NCI-H2196 treated with DMSO at 0.1 percent for 48 hours (cell line): Measurements from ENCODE around the gene SYT17.
A peak's percentile ranks its signal among the peaks of the same experiment; 100 is the strongest.

Source experiments
- DNase-seq: peaks from one replicate; lab custom pipeline; 2025; ENCODE audit not compliant: unreplicated experiment; lab: John Stamatoyannopoulos, UW

The SYT17 gene, protein sequence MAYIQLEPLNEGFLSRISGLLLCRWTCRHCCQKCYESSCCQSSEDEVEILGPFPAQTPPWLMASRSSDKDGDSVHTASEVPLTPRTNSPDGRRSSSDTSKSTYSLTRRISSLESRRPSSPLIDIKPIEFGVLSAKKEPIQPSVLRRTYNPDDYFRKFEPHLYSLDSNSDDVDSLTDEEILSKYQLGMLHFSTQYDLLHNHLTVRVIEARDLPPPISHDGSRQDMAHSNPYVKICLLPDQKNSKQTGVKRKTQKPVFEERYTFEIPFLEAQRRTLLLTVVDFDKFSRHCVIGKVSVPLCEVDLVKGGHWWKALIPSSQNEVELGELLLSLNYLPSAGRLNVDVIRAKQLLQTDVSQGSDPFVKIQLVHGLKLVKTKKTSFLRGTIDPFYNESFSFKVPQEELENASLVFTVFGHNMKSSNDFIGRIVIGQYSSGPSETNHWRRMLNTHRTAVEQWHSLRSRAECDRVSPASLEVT

DNA sequence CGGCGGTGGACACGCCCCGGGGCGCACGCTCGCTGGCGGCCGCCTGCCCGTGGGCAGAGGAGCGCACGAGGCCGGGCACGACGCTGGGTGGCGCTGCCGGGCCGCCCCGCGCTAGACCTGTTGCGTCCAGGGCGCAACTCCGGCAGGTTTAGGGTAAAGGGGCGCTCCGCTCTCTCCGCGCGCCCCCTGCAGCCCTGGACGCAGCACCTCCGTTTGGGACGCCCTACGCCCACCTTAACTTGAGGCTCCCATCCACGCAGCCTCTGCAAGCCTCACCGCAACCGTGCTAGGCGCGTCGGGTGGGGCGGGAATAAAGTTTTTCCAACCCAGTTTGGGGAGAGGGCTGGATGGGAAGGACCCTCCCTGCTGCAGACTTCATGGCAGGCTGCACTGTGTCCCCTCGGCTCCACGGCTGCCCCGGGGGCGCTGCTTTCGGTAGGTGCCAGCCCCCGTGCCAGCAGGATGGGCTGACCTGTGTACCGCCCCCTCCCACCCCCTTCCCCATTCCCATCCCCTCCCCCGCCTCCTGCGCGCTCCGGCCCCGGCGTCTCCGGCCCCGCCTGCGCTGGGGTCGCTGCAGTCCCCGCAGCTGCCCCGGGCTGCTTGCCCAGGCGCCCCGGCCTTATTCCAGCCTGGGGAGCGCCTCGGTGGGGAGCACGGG lies at the start of gene SYT17:
TSS of gene SYT17 (plus strand) at position 531 of the 661 bp plus-strand sequence. CDS start 407 bp downstream, outside the sequence.
- DNase-seq, result peak; percentile 67

DNA sequence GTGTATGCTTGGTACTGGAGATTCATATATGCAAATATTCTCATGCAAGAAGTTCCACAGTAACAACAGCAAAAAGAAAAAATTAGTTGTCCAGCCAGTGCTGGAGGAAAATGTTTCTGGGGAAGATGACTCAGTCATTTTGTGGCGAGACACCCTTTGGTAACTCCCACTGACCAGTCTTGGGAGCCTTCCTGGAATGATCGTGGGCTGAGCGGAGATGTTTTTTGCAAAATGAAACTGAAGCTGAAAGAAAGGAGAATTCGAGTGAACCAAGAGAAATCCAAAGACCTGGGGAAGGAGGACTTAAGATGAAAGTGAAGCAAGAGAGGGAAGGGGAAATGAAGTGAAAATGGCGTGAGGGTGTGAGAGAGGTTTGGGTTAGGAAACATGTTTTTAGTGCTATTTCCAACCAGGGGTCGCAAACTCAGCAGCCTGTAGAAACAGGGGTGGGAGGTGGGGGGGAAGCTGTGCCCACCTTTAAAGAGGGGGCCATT lies 49.1 kb upstream of the SYT17 start:
- DNase-seq, result no peak

DNA sequence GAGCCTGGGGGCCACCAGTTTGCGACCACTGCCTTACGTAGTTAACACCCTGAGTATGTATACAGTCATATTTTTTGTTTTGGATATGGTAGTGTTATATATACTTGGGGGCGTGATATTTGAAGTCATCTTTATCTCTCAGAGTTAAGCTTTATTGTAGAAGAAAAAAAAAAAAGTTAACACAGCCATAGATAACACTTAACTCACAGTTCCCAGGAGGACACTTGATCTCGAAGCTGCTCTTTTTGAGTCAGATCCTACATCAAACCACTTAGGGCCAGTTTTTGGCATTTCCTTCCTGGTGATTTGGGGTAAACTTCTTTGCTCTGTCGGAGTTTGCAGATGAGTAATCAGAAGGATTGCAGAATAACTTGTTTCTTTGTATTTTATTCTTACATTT lies 48.5 kb upstream of the SYT17 start:
- no peak for DNase-seq

DNA sequence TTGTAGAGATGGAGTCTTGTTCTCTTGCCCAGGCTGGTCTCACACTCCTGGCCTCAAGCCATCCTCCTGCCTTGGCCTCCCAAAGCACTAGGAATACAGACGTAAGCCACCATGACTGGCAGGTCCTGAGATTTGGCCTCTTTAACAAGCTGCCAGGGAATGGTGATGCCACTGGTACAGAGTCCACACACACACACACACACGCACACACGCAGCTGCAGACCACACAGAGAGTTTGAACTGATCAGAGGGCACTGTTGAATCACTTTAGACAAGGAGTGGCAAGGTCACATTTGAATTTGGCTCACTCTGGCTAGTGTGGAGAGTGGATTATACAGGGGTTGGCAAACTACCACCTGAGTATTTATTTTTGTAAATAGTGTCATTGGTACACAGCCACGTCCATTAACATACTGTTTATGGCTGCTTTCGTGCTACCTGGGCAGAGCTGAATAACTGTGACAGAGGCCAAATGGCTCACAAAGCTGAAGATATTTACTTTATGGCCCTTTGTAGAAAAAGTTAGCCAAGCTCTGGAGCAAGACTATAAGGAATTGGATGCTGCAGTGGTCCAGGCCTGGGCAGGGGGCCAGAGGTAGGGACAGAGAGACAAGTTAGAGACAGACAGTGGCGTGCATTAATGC lies 44.4 kb upstream of the SYT17 start:
- no peak for DNase-seq

DNA sequence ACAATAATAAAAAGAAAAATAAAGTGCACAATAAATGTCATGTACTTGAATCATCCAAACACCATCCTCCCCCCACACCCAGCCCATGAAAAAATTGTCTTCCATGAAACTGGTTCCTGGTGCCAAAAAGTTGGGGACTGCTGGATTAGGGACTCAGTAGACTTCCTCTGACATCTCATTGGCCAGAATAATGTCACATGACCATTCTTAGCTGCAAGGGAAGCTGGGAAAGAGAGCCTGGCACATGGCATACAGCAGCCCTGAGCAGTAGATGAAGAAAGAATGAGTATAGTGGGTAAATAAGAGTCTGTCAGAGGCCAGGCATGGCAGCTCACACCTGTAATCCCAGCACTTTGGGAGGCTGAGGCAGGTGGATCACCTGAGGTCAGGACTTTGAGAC lies 41.7 kb upstream of the SYT17 start:
- DNase-seq, result no peak

DNA sequence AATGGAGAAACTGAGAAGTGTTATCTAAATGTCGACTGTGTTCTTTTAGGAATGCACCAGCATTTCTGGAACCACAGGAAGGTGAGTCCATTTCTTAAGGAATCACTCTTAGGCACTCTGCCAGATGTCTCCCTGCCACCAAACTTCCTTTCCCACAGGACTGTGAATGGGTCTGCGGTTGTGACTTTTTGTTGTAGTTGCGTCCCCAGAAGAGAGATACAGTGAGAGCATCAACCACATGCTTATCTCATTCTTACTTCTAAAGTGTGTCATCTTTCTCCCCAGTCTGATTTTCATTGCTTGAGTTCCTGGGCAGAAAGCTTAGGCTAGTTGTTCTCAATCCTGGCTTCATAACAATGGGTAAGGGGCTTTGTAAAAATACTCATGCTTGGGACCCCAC lies 40.8 kb upstream of the SYT17 start:
- no peak for DNase-seq

DNA sequence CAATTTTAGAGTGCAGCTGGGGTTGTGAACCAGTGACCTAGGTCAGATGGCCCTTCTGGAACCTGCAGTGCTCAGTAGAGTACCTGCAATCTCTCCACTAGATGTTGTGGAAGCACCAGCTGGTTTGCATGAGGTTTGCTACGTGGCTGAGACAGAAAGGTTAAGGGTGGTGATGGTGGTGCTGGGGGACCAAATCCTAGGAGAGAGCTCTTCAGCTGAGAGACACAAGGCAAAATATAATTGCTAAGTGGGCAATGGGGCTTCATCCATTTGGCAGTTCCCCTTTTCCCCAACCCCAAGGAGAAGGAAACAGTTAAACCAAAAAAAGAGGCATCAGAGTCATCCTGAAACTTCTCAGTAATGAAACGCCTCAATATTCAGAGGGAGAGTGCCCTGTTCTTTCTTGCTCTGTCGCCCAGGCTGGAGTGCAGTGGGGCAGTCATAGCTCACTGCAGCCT lies 40.3 kb upstream of the SYT17 start:
- DNase-seq, result no peak

DNA sequence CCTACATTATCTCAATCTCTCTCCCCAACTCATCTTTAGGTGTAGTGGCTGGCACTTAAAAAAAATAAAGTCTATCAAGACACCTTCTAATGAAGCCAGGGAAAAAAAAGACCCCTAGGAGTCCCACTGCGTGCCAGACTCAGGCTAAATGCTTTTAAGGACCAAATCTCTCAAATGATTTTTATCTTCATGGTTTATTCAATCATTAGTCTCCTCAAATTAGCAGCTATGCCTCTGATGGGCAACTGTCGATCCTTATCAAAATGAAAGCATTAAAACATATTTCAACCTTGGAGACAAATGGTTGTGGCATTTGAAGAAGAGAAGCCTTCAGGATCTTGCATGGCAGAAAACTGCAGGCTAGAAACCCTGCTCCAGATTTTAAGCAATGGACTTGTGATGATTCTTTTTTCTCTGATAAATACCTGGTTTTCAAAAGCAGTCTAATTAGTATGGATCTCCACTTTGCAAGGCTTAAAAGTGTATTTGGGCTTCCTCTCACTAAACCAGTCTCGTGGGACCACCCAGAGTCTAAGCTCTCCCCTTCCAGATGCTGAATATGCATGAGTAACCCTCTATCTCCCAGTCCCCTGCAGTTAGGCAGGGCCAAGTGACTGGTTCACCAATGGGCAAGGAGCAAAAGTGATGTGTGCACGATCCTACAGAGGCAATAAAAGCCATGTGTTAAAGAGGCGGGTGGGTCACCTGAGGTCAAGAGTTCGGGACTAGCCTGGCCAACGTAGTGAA lies 39.4 kb upstream of the SYT17 start:
- DNase-seq, result no peak

DNA sequence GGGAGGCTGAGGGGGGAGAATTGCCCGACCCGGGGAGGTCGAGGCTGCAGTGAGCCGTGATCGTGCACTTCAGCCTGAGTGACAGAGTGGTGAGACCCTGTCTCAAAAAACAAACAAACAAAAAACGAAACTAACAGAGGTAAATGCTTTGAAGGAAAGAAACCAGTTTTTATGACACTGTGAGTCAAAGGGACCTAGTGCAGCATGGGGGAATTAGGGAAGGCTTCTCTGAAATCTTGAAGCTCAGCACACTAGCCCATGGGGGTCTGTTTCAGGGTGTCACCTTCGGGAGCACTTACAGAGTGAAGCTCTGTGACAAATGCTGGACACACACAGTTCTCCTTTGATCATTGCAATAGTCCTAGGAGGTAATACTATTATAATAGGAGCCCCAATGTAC lies 37.7 kb upstream of the SYT17 start:
- no peak for DNase-seq

DNA sequence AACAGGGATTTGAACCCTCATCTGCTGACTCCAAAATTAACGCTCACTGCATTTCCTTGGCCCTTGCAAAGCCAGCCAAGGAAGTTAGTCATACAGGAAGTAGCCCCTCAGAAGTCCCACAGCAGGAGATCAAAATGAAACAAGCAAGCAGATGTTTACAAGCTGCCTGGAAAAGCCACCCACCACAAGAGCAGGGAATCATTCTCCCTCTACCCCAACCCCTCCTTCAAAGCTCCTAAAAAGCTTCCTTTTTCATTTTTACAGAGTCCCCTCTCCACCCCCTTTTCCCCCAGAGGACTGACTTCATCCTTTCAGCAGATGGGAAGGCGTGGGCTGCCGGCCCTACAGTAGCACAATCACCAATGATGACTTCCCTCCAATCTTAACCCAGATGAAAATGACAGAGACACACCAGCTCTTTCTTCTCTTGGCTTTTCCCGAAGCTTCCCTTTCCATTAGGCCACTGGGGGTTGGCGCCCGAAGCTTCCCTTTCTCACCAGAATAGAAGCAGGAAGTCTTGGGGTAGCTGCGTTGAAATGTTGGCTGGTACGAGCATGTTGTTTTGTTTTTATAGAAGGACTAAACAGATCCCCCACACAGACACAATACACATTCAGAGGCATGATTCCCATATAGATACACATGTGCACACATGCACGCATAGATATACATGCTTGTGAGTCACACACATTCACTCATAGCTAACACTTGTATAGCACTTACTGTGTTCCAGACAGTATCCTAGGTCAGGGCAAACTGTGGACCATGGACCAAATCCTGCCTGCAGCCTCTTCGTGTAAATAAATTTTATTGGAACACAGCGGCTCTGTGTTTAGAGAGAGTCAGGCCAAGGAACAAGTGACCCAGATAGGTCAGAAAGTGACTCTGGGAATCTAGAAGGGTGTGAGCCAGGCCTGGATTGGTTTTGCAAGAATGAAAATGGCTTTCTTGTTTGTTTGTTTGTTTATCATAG lies 36.9 kb upstream of the SYT17 start:
- DNase-seq, result no peak

DNA sequence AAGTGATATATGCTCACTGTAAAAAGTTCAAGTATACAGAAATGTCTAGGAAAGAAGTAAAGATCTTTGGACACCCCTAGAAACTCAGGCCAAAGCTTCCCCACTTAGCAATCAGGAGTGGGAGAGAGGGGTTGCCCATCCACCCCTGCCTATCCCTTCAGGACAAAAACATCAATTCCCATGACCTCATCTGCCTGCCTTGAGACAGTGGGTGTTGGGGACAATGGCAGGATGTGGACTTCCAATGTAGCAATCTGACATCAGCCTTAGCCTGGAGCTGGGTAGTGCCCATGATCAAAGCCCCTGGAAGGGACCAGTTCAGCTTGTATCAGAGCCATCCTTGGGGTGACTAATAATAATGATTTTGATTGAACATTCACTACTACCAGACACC lies 36.2 kb upstream of the SYT17 start:
- DNase-seq, result no peak

DNA sequence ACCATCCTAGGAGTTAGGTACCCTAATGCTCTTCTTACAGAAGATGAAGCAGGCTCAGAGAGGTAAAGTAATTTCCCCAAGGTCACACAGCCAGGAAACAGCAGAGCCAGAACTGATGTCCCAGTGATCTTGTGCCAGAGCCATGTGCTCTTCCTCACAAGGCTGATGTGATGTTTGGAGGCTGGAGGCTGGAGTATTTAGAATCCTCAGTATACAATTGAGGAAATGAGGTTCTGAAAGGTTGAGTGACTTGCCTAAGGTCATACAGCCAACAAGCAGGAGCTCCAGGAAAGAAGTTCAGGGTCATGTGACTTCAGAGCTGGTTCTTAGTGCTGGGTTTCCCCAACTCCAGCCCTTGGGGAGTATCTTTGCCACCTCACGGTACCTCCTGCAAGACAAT lies 35.8 kb upstream of the SYT17 start:
- no peak for DNase-seq

DNA sequence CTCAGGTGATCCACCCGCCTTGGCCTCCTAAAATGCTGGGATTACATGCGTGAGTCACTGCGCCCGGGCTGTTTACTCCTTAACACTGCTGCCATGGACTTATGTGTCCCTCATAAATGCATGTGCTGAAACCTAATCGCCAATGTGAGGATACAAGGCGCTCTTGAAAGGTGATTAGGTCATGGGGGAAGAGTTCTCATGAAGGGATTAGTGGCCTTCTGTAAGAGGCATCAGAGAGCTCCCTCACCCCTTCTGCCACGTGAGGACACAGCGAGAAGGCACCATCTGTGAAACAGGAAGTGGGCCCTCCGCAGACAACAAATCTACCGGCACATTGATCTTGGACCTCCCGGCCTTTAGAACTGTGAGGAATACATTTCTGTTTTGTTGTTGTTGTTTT lies 35.1 kb upstream of the SYT17 start:
- DNase-seq, result no peak

DNA sequence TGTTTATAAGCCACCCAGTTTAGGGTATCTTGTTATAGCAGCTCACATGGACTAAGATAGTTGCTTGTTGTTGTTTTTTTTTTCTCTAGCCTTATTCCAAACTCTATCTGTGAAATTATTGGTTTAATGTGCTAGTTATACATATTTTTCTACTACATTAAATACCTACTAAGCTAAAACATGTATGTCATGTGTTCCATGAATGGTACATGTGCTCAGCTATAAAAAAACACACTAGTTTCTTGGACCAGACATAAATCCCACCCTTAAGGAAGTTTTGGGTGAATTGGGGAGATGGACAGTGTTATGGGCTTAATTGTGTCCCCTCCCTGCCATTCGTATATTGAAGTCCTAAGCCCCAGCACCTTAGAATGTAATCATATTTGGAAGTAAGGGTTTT lies 34.4 kb upstream of the SYT17 start:
- DNase-seq, result no peak

DNA sequence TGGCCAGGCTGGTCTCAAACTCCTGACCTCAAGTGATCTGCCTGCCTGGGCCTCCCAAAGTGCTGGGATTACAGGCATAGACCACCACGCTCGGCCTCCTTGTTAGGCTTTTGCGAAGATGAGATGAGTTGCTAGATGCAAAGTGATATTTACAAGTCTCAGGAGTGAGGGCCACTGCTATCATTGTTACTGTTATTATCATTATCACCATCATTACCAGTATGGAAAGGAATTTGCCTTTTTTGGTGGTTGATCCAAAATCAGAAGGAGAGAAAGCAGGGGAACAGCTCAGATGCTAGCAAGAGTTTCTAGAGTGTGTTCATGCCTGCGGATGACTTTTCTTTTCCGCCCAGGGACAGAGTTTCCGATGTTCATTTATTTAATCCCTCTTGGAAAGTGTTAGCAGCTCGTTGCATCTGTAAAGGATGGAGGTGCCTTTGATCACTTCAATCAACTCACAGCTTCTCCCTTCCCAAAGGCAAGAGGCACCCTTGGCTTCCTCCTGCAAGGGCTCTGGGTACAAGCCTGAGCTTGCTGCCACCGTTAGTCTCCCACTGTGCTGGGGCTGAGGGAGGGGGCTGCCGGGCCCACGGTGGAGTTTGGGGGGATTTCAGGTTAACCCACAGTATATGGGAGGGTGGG lies 32.7 kb upstream of the SYT17 start:
- DNase-seq, result no peak

DNA sequence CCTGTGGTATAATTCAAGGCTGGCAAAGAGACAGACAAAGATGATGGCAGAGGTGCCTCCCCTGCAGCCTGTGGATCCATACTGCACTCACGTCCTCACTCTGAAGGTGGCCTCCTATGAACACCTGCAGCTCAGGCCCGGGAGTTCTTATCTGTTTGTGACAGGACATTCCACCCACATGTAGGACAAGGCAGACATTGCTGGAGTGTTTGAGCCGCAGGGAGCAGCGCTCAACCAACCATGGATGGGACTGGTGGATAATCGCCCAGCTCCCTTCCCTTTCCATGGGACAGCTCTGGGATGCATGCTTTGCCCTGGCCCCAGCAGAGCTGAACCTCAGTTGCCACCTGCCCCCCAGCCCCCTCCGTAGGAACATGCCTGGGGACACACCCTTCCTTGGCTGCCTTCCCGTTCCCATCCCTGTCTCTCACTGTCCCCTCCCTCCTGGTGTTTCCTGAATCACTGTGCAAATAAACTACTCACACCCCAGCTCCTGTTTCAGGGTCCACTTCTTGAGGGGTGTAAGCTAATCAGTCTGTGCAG lies 32.1 kb upstream of the SYT17 start:
- DNase-seq, result no peak

DNA sequence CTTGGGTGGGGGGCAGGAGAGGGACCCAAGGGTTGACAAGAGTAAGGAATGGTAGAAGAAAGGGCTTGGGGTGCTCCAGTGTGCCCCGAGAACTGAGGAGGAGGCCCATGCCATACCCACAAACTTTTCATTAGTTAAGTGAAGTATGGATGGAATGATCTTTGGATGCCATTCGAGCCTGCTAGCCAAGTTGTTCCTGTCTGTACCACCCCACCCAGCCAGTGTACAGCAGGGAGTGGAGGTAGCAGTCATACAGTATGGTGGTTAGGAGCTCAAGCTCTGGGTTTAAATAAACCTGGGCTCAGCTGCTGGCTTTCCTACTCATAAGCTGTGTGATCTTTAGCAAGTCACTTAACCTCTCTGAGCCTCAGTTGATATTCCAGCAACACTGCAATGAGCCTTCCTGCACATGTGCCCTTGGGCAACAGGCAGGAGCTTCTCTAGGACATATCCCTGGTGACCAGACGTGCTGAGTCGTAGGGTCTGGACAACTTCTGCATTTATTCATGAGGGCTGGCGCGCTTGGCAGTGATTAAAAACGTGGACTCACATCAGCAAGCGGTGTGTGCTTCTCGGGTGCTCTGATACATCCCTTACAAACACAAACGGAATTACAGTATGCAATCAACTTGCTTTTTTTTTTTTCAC lies 31.4 kb upstream of the SYT17 start:
- DNase-seq, result no peak
